Gastrocnemius medialis (tissue), 4 donors: Measurements from ENCODE around the gene MYDGF. TPM values are rescaled to one million over a fixed set of nuclear protein-coding genes. Genes with fewer than 3 reads are reported as not detected.

Experiments used
- ATAC-seq, 2 donors: fragments of 150-250 bp; one replicate each; pipeline ENCODE4 v1.9.1; 2016
- DNase-seq, 2 donors: peaks; one replicate each; pipeline ENCODE4 v3.0.0-alpha.2; 2019
- H3K27ac ChIP-seq, 4 donors: fragments of 200-600 bp; sonication (generic); 1 replicate in 1 of 4; 2 replicates in 3 of 4; pipeline ENCODE4 v1.5.1; 2016 to 2018; ENCODE audit warnings: mild to moderate bottlenecking in 2 of 4, moderate library complexity in 1 of 4
- H3K27me3 ChIP-seq, 3 donors: fragments of 200-600 bp; sonication (generic) in 2 of 3; 1 replicate in 1 of 3; 2 replicates in 2 of 3; pipeline versions ENCODE4 v1.5.1 to v1.6.0; 2016 to 2019; ENCODE audit warnings: mild to moderate bottlenecking in 1 of 3, moderate library complexity in 1 of 3
- H3K36me3 ChIP-seq, 2 donors: fragments of 200-600 bp; sonication (generic) in 1 of 2; one replicate each; pipeline ENCODE4 v1.5.1; 2017 to 2018
- H3K4me1 ChIP-seq, 2 donors: fragments of 200-600 bp; sonication (generic) in 1 of 2; one replicate each; pipeline ENCODE4 v1.5.1; 2016 to 2017; ENCODE audit warnings: mild to moderate bottlenecking in 2 of 2
- H3K4me3 ChIP-seq, 4 donors: fragments of 200-600 bp; sonication (generic) in 3 of 4; 1 replicate in 1 of 4; 2 replicates in 3 of 4; pipeline ENCODE4 v1.5.1; 2016 to 2019; ENCODE audit warnings: mild to moderate bottlenecking in 2 of 4
- H3K9me3 ChIP-seq, 3 donors: fragments of 200-600 bp; sonication (generic) in 2 of 3; 1 replicate in 1 of 3; 2 replicates in 2 of 3; pipeline ENCODE4 v1.5.1; 2016 to 2019
- CTCF ChIP-seq, 5 experiments: fragments of 450-650 bp in 3 of 5; fragments of 200-600 bp in 2 of 5; sonication (generic) in 2 of 5; IDR thresholded peaks in 4 of 5; conservative IDR thresholded peaks in 1 of 5; 1 replicate in 4 of 5; 2 replicates in 1 of 5; pipeline ENCODE4 v1.5.1; 2016 to 2019; ENCODE audit warnings: antibody characterized with exemption in 5 of 5, mild to moderate bottlenecking in 3 of 5, moderate library complexity in 3 of 5
- POLR2A ChIP-seq, 2 donors: fragments of 450-650 bp; IDR thresholded peaks; one replicate each; pipeline ENCODE4 v1.6.1; 2017; ENCODE audit warnings: antibody characterized with exemption in 2 of 2, mild to moderate bottlenecking in 2 of 2, moderate library complexity in 2 of 2
- in situ Hi-C, 4 donors: fragments of 200-750 bp; cut with MboI; loops; one replicate each; pipeline versions ENCODE4 v1.15.0 to v1.8.0; 2017; ENCODE audit warnings: low sequenced_read_pairs in 4 of 4
- intact Hi-C: fragments of 100-400 bp; cut with DNase I; formaldehyde crosslinking; loops from one replicate; pipeline ENCODE4 v1.15.1; 2023; ENCODE audit warnings: low total_unique reads
- total RNA-seq, 4 donors: library from RNA; depleted of rRNA; stranded (reverse); fragments of >200 nt; gene quantifications; one replicate each; pipeline versions ENCODE4 v1.1.0 to v1.2.3, GENCODE V29; 2016

The MYDGF gene
- total RNA-seq, 4 donors from 2014 or later = 8.0 to 12.9 (median 10.1) TPM

GRCh38 chr19:4702764-4703163, 32.6 kb upstream of the MYDGF start:
- Histone ChIP-seq H3K9me3 (no peaks in the 10 kb centered on the region), H3K4me1 (peaks cover 56 to 57% of the 10 kb centered on the region in 2 donors), H3K27ac (peak overlapping the region; percentile 89 to 100 (median 97)), H3K27me3 (no peaks in the 10 kb centered on the region), H3K4me3 (no peak overlapping the region), H3K36me3 (peaks cover 0 to 56% of the 10 kb centered on the region in 2 donors)
- in situ Hi-C loops (no loop called here), intact Hi-C loops (no loop called here)
- no peak for DNase-seq
- no peak for ATAC-seq
- TF ChIP-seq CTCF (IDR thresholded peaks at IDR 0.05 in 4 of 5, conservative IDR thresholded peaks at IDR 0.05 in 1 of 5) = no peak
- TF ChIP-seq POLR2A (IDR thresholded peaks at IDR 0.05) = no peak

DNA sequence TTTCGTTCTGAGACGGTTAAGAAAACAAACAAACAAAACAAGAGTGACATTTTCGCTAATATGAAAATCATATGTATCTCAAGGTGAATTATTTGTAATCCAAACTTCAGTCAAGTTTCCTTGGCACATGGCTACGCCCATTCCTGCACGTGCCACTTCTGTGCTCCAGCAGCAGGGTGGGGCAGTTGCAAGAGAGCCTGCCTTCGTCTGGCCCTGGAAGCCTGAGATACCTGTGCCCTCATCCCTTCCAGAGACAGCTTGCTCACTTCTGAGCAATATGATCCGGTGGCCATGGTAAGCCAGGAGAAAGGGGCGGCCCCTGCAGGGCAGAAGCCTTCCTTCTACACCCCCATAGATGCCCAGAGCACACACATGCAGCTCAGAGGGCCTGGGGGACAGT, 31.4 kb upstream of the MYDGF start:
- intact Hi-C loops = no loop called here
- no peak overlapping the region for H3K4me3 ChIP-seq
- DNase-seq = peak; percentile 73 to 81
- no peaks in the 10 kb centered on the region for H3K27me3 ChIP-seq
- TF ChIP-seq POLR2A (IDR thresholded peaks at IDR 0.05) = no peak
- TF ChIP-seq CTCF (IDR thresholded peaks at IDR 0.05 in 4 of 5, conservative IDR thresholded peaks at IDR 0.05 in 1 of 5) = no peak
- ATAC-seq = peak; percentile 43 to 47
- peak overlapping the region; percentile 89 to 100 (median 97) for H3K27ac ChIP-seq
- in situ Hi-C loops = no loop called here
- peaks cover 55 to 57% of the 10 kb centered on the region in 2 donors for H3K4me1 ChIP-seq
- no peaks in the 10 kb centered on the region for H3K9me3 ChIP-seq
- H3K36me3 ChIP-seq = peaks cover 0 to 56% of the 10 kb centered on the region in 2 donors

- H3K27ac ChIP-seq = peak overlapping the region; percentile 89 to 100 (median 97)
- no peak overlapping the region for H3K4me3 ChIP-seq
- peaks cover 53 to 54% of the 10 kb centered on the region in 2 donors for H3K4me1 ChIP-seq
- DNase-seq (no peak), ATAC-seq (no peak)
- no peak for TF ChIP-seq CTCF (IDR thresholded peaks at IDR 0.05 in 4 of 5, conservative IDR thresholded peaks at IDR 0.05 in 1 of 5)
- no peak for TF ChIP-seq POLR2A (IDR thresholded peaks at IDR 0.05)
- no peaks in the 10 kb centered on the region for H3K27me3 ChIP-seq
- in situ Hi-C loops (no loop called here), intact Hi-C loops (no loop called here)
- peaks cover 0 to 56% of the 10 kb centered on the region in 2 donors for H3K36me3 ChIP-seq
- H3K9me3 ChIP-seq = no peaks in the 10 kb centered on the region
Measured at GRCh38 chr19:4700693-4700970, 30.5 kb upstream of the MYDGF start.

DNA sequence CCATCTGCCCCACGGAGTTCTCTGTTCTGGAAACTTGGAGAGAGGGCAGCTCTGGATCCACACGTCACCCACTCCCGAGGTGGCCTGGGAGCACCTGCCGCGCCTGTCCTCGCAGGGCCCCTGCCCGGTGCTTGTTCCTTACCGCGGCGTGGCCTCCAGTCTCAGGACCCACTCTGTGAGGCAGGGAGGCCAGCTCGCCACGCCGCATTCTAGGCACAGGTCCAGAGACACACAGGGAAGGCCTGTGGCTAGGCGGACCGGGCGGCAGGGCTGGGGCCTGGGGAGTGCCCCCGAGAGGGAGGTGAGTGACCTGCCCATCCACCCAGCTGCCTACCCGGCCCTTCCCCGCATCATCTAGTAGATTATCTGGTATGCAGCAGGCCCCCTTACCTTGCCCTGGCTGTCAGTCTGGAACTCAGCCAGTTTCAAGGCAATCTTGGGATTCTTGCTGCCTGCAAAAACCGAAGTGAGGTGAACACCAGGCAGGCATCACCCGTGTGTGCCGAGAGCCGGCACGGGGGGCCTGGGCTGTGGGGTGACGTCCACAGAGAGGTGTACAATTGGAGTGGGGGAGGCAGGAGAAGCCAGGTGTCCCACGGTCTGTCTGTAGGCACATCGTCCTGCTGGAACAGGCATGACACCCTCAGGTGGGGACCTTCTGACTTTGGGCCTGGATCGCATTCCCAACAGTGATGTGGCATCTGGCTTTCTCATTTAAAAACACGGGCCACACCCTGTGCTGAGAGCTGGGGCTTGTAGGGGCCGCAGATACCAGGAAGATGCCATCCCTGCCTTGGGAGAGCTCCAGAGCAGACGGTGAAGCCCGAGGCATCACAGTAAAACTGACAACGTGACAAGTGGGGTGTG, 29.9 kb upstream of the MYDGF start:
- H3K4me3 ChIP-seq = no peak overlapping the region
- no peaks in the 10 kb centered on the region for H3K27me3 ChIP-seq
- in situ Hi-C loops (no loop called here), intact Hi-C loops (no loop called here)
- DNase-seq (no peak), ATAC-seq (no peak)
- TF ChIP-seq CTCF (IDR thresholded peaks at IDR 0.05 in 4 of 5, conservative IDR thresholded peaks at IDR 0.05 in 1 of 5) (no peak), POLR2A (IDR thresholded peaks at IDR 0.05) (no peak)
- H3K27ac ChIP-seq = peak overlapping the region; percentile 89 to 100 (median 97)
- peaks cover 0 to 56% of the 10 kb centered on the region in 2 donors for H3K36me3 ChIP-seq
- H3K4me1 ChIP-seq = peaks cover 53 to 55% of the 10 kb centered on the region in 2 donors
- no peaks in the 10 kb centered on the region for H3K9me3 ChIP-seq
